HL-60 (cell line): ENCODE results near the gene C11orf97.
A peak's percentile ranks its signal among the peaks of the same experiment; 100 is the strongest.

Experiments used
- DNase-seq, 2 experiments: peaks; one replicate each; pipeline ENCODE4 v3.0.0-alpha.2; 2010 to 2020; ENCODE audit warnings: low read depth in 1 of 2, low spot score in 1 of 2
- H3K27ac ChIP-seq: fragments of 250-450 bp; sonication (Bioruptor Pico); replicated peaks from 2 replicates; pipeline ENCODE4 v1.5.1; 2020; ENCODE audit warnings: mild to moderate bottlenecking, moderate library complexity
- H3K27me3 ChIP-seq: fragments of 250-450 bp; sonication (Bioruptor Pico); 2 replicates; pipeline ENCODE4 v1.5.1; 2021; ENCODE audit warnings: mild to moderate bottlenecking, moderate library complexity; ENCODE audit not compliant: insufficient read depth, poor library complexity, severe bottlenecking
- H3K4me3 ChIP-seq: replicated peaks from 2 replicates; pipeline ENCODE4 v1.5.1; 2011; ENCODE audit warnings: mild to moderate bottlenecking, control low read depth, low read length; ENCODE audit not compliant: insufficient read depth
- CTCF ChIP-seq: IDR thresholded peaks from one replicate; pipeline ENCODE4 v1.5.1; 2011; ENCODE audit warnings: low read length, control low read depth, inconsistent platforms; ENCODE audit not compliant: insufficient read depth
- GABPA ChIP-seq: IDR thresholded peaks from 2 replicates; pipeline ENCODE4 v1.6.1; 2012; ENCODE audit warnings: low read depth
- POLR2AphosphoS5 ChIP-seq: IDR thresholded peaks from 2 replicates; pipeline ENCODE4 v1.6.1; 2012; ENCODE audit warnings: low read depth
- REST ChIP-seq: IDR thresholded peaks from 2 replicates; pipeline ENCODE4 v1.6.1; 2012; ENCODE audit warnings: low read depth; ENCODE audit not compliant: insufficient replicate concordance
- SPI1 ChIP-seq: IDR thresholded peaks from 2 replicates; pipeline ENCODE4 v1.6.1; 2012; ENCODE audit warnings: low read depth, mild to moderate bottlenecking, borderline replicate concordance

Gene C11orf97

GRCh38 chr11:94525546-94526324, 13.5 kb downstream of the C11orf97 start:
- H3K27ac ChIP-seq = peak overlapping the region; percentile 32
- no peak overlapping the region for H3K4me3 ChIP-seq
- DNase-seq = peak in 1 of 2 experiments; percentile 90
- no peaks in the 10 kb centered on the region for H3K27me3 ChIP-seq
- TF ChIP-seq REST (no peak), SPI1 (peak; percentile 43; the same call in 1 of the 2 replicates), POLR2AphosphoS5 (0 out of 2 replicates have a peak, but pooled peaks have one; percentile 20), GABPA (no peak)

GRCh38 chr11:94526645-94527438, 14.6 kb downstream of the C11orf97 start:
- peak overlapping the region; percentile 32 for H3K27ac ChIP-seq
- no peak overlapping the region for H3K4me3 ChIP-seq
- no peak for TF ChIP-seq REST
- TF ChIP-seq POLR2AphosphoS5 = no peak
- TF ChIP-seq SPI1 = no peak
- no peak for TF ChIP-seq CTCF
- TF ChIP-seq GABPA = no peak
- H3K27me3 ChIP-seq = no peaks in the 10 kb centered on the region
- peak in 1 of 2 experiments; percentile 42 for DNase-seq

- no peak for DNase-seq
Observed at GRCh38 chr11:94528551-94528950, 16.3 kb downstream of the C11orf97 start.

More at GRCh38 chr11:94528551-94528950, 16.3 kb downstream of the C11orf97 start:
- Histone ChIP-seq H3K27me3 (no peaks in the 10 kb centered on the region), H3K27ac (no peak overlapping the region), H3K4me3 (no peak overlapping the region)
- TF ChIP-seq SPI1 = no peak
- TF ChIP-seq REST = no peak
- TF ChIP-seq CTCF = no peak
- no peak for TF ChIP-seq GABPA
- no peak for TF ChIP-seq POLR2AphosphoS5
